ENCODE data around the gene SLC35G3. TPM values are rescaled to one million over a fixed set of nuclear protein-coding genes. Genes with fewer than 3 reads are reported as not detected.

The SLC35G3 gene
- polyA plus RNA-seq, 1 donor (not counting 4 experiments of a cell fraction or from before 2014, with no cell fraction given) = not detected

- no peak for FAIRE-seq
- Histone ChIP-seq H3K4me1 (ENCODE audit: control insufficient read depth, extremely low read depth, insufficient read depth, low read length) (no peaks in the 10 kb centered on the region), H3K9me1 (ENCODE audit: control insufficient read depth, extremely low read depth, insufficient read depth, low read length) (no peaks in the 10 kb centered on the region), H3K27me3 (ENCODE audit: control insufficient read depth, extremely low read depth, insufficient read depth, low read length) (no peaks in the 10 kb centered on the region), H3K36me3 (ENCODE audit: control insufficient read depth in 2 of 2, extremely low read depth in 1 of 2, insufficient read depth in 2 of 2, low read length in 2 of 2) (no peaks in the 10 kb centered on the region), H2AFZ (ENCODE audit: control insufficient read depth, low read length) (no peak overlapping the region), H4K20me1 (ENCODE audit: control insufficient read depth, extremely low read depth, insufficient read depth, low read length) (no peaks in the 10 kb centered on the region), H3K4me3 (ENCODE audit: control insufficient read depth in 2 of 3, extremely low read depth in 1 of 3, insufficient read depth in 2 of 3, low read depth in 1 of 3, low read length in 3 of 3) (no peak overlapping the region), H3K27ac (ENCODE audit: control insufficient read depth, insufficient read depth, low read length) (no peak overlapping the region), H3K9me3 (ENCODE audit: control insufficient read depth, low read depth, low read length) (no peaks in the 10 kb centered on the region), H3K9ac (ENCODE audit: control insufficient read depth, extremely low read depth, insufficient read depth, low read length) (no peak overlapping the region), H3K79me2 (ENCODE audit: control insufficient read depth, insufficient read depth, low read length) (no peaks in the 10 kb centered on the region), H3K4me2 (ENCODE audit: control insufficient read depth, extremely low read depth, insufficient read depth, low read depth, low read length) (no peak overlapping the region)
- dilution Hi-C loops (cut with MboI; ENCODE audit: extremely low pct_ligation_motif_present, low sequenced_read_pairs) = no loop called here
- DNase-seq (ENCODE audit: low read depth, low spot score) = no peak
- TF ChIP-seq EZH2 (IDR thresholded peaks at IDR 0.05; ENCODE audit: low read length) (no peak), CTCF (optimal IDR thresholded peaks at IDR 0.05 in 1 of 3, IDR thresholded peaks at IDR 0.05 in 1 of 3, conservative IDR thresholded peaks at IDR 0.05 in 1 of 3; ENCODE audit: extremely low read depth in 1 of 3, insufficient read depth in 2 of 3, low read length in 3 of 3) (no peak)
Measured at GRCh38 chr17:35217107-35217506, 22.9 kb upstream of the SLC35G3 start.

- H3K4me1 ChIP-seq (ENCODE audit: control insufficient read depth, extremely low read depth, insufficient read depth, low read length) = no peaks in the 10 kb centered on the region
- H3K9ac ChIP-seq (ENCODE audit: control insufficient read depth, extremely low read depth, insufficient read depth, low read length) = no peak overlapping the region
- no peaks in the 10 kb centered on the region for H3K36me3 ChIP-seq (ENCODE audit: control insufficient read depth in 2 of 2, extremely low read depth in 1 of 2, insufficient read depth in 2 of 2, low read length in 2 of 2)
- DNase-seq (ENCODE audit: low read depth, low spot score) (no peak), FAIRE-seq (no peak)
- H3K4me2 ChIP-seq (ENCODE audit: control insufficient read depth, extremely low read depth, insufficient read depth, low read depth, low read length) = no peak overlapping the region
- H2AFZ ChIP-seq (ENCODE audit: control insufficient read depth, low read length) = no peak overlapping the region
- H3K4me3 ChIP-seq (ENCODE audit: control insufficient read depth in 2 of 3, extremely low read depth in 1 of 3, insufficient read depth in 2 of 3, low read depth in 1 of 3, low read length in 3 of 3) = no peak overlapping the region
- H4K20me1 ChIP-seq (ENCODE audit: control insufficient read depth, extremely low read depth, insufficient read depth, low read length) = no peaks in the 10 kb centered on the region
- H3K9me3 ChIP-seq (ENCODE audit: control insufficient read depth, low read depth, low read length) = no peaks in the 10 kb centered on the region
- H3K9me1 ChIP-seq (ENCODE audit: control insufficient read depth, extremely low read depth, insufficient read depth, low read length) = no peaks in the 10 kb centered on the region
- TF ChIP-seq CTCF (optimal IDR thresholded peaks at IDR 0.05 in 1 of 3, IDR thresholded peaks at IDR 0.05 in 1 of 3, conservative IDR thresholded peaks at IDR 0.05 in 1 of 3; ENCODE audit: extremely low read depth in 1 of 3, insufficient read depth in 2 of 3, low read length in 3 of 3) (no peak), EZH2 (IDR thresholded peaks at IDR 0.05; ENCODE audit: low read length) (no peak)
- no peak overlapping the region for H3K27ac ChIP-seq (ENCODE audit: control insufficient read depth, insufficient read depth, low read length)
- H3K27me3 ChIP-seq (ENCODE audit: control insufficient read depth, extremely low read depth, insufficient read depth, low read length) = no peaks in the 10 kb centered on the region
- dilution Hi-C loops (cut with MboI; ENCODE audit: extremely low pct_ligation_motif_present, low sequenced_read_pairs) = no loop called here
- no peaks in the 10 kb centered on the region for H3K79me2 ChIP-seq (ENCODE audit: control insufficient read depth, insufficient read depth, low read length)
Measured at GRCh38 chr17:35214631-35215273, 20.6 kb upstream of the SLC35G3 start.

Measured in keratinocyte (primary cell).